H1 (cell line): Measurements from ENCODE around the gene LCP1. TPM values are rescaled to one million over a fixed set of nuclear protein-coding genes. Genes with fewer than 3 reads are reported as not detected.

Experiments used
- CTCF ChIA-PET: fragments of 300-600 bp; sonication (Branson Sonifier 250); formaldehyde crosslinking; loops from one replicate; lab custom pipeline; 2021; ENCODE audit not compliant: partially characterized antibody; lab: Charles Lee
- POLR2A ChIA-PET: fragments of 300-600 bp; sonication (Branson Sonifier 250); formaldehyde crosslinking; loops from one replicate; lab custom pipeline; 2021; ENCODE audit warnings: inconsistent platforms; ENCODE audit not compliant: partially characterized antibody; lab: Charles Lee
- DNase-seq, 2 experiments: peaks; one replicate each; pipeline versions ENCODE4 v3.0.0 to v3.0.0-alpha.2; 2010 to 2022; ENCODE audit warnings: low spot score in 2 of 2, low read depth in 1 of 2, mixed read lengths in 1 of 2
- FAIRE-seq: peaks from 2 replicates; lab custom pipeline; 2011; peaks lifted over from hg19 to GRCh38; lab: Jason Lieb, UNC
- H2AFZ ChIP-seq: 2 replicates; pipeline ENCODE4 v1.8.1; 2012; ENCODE audit warnings: low read length, inconsistent platforms
- H2AK5ac ChIP-seq: 2 replicates; pipeline ENCODE4 v1.6.1; 2013; ENCODE audit warnings: low read depth, low read length
- H2BK120ac ChIP-seq: replicated peaks from 2 replicates; pipeline ENCODE3; 2013; ENCODE audit warnings: low read depth, low read length, inconsistent platforms
- H2BK12ac ChIP-seq: 2 replicates; pipeline ENCODE4 v1.6.1; 2013; ENCODE audit warnings: low read depth, low read length
- H2BK15ac ChIP-seq: 2 replicates; pipeline ENCODE4 v1.6.1; 2013; ENCODE audit warnings: low read length
- H2BK20ac ChIP-seq: 2 replicates; pipeline ENCODE4 v1.6.1; 2013; ENCODE audit warnings: low read length
- H2BK5ac ChIP-seq: 2 replicates; pipeline ENCODE4 v1.6.1; 2013; ENCODE audit warnings: low read depth, low read length
- H3K14ac ChIP-seq: 2 replicates; pipeline ENCODE4 v1.6.1; 2013; ENCODE audit warnings: inconsistent platforms; ENCODE audit not compliant: insufficient read length
- H3K18ac ChIP-seq: 2 replicates; pipeline ENCODE4 v1.6.1; 2013; ENCODE audit warnings: low read length; ENCODE audit errors: extremely low read depth
- H3K23ac ChIP-seq: 2 replicates; pipeline ENCODE4 v1.6.1; 2013; ENCODE audit warnings: inconsistent platforms; ENCODE audit not compliant: insufficient read length
- H3K23me2 ChIP-seq: 2 replicates; pipeline ENCODE4 v1.6.1; 2013; ENCODE audit warnings: low read depth, low read length
- H3K27ac ChIP-seq: 2 replicates; pipeline ENCODE4 v1.6.1; 2011; ENCODE audit warnings: low read depth, low read length, inconsistent platforms
- H3K27me3 ChIP-seq, 4 experiments: replicated peaks in 1 of 4; 1 replicate in 1 of 4; 2 replicates in 3 of 4; pipeline versions ENCODE4 v1.6.1 to v1.8.1; 2011 to 2013; ENCODE audit warnings: low read length in 3 of 4, mild to moderate bottlenecking in 3 of 4, inconsistent platforms in 2 of 4, mixed read lengths in 2 of 4, moderate library complexity in 1 of 4; ENCODE audit not compliant: control insufficient read depth in 3 of 4, insufficient read depth in 3 of 4; ENCODE audit errors: extremely low read depth in 1 of 4
- H3K36me3 ChIP-seq, 4 experiments: 2 replicates each; pipeline versions ENCODE4 v1.6.1 to v1.8.1; 2011 to 2013; ENCODE audit warnings: mild to moderate bottlenecking in 4 of 4, low read length in 3 of 4, moderate library complexity in 2 of 4, control low read depth in 1 of 4, inconsistent platforms in 1 of 4; ENCODE audit not compliant: insufficient read depth in 4 of 4, control insufficient read depth in 2 of 4
- H3K4ac ChIP-seq: replicated peaks from 2 replicates; pipeline ENCODE3; 2013; ENCODE audit warnings: low read length, low read depth, mixed read lengths, inconsistent platforms; ENCODE audit not compliant: insufficient read length
- H3K4me1 ChIP-seq, 4 experiments: replicated peaks in 1 of 4; 1 replicate in 1 of 4; 2 replicates in 3 of 4; pipeline versions ENCODE4 v1.6.1 to v1.8.1; 2011 to 2013; ENCODE audit warnings: low read length in 3 of 4, inconsistent platforms in 2 of 4, mixed read lengths in 1 of 4; ENCODE audit not compliant: insufficient read depth in 4 of 4, control insufficient read depth in 3 of 4
- H3K4me2 ChIP-seq, 2 experiments: 2 replicates each; pipeline versions ENCODE4 v1.6.1 to v1.8.1; 2011 to 2013; ENCODE audit warnings: low read depth in 2 of 2, low read length in 2 of 2, control low read depth in 1 of 2, inconsistent platforms in 1 of 2, mild to moderate bottlenecking in 1 of 2; ENCODE audit not compliant: insufficient read depth in 1 of 2
- H3K4me3 ChIP-seq, 4 experiments: fragments of 200-600, 300-600 bp in 1 of 4; sonication (generic), shearing (Covaris generic), sonication (Bioruptor Twin) in 1 of 4; 2 replicates each; pipeline versions ENCODE4 v1.5.1 to v1.8.1; 2011 to 2016; ENCODE audit warnings: low read length in 4 of 4, low read depth in 3 of 4, control low read depth in 2 of 4, inconsistent platforms in 2 of 4, mild to moderate bottlenecking in 2 of 4, mixed read lengths in 1 of 4, moderate library complexity in 1 of 4; ENCODE audit not compliant: insufficient read depth in 2 of 4; ENCODE audit errors: extremely low read depth in 1 of 4
- H3K56ac ChIP-seq: replicated peaks from 2 replicates; pipeline ENCODE3; 2013; ENCODE audit warnings: low read depth, mild to moderate bottlenecking, mixed read lengths, low read length, inconsistent platforms; ENCODE audit not compliant: insufficient read length
- H3K79me1 ChIP-seq: 2 replicates; pipeline ENCODE4 v1.6.1; 2013; ENCODE audit warnings: low read depth, low read length, control low read depth
- H3K79me2 ChIP-seq, 2 experiments: 2 replicates each; pipeline versions ENCODE4 v1.6.1 to v1.8.1; 2012 to 2013; ENCODE audit warnings: low read length in 2 of 2, mild to moderate bottlenecking in 2 of 2, inconsistent platforms in 1 of 2; ENCODE audit not compliant: insufficient read depth in 2 of 2, control insufficient read depth in 1 of 2
- H3K9ac ChIP-seq, 4 experiments: replicated peaks in 1 of 4; 1 replicate in 1 of 4; 2 replicates in 3 of 4; pipeline versions ENCODE4 v1.6.1 to v1.8.1; 2011 to 2013; ENCODE audit warnings: low read depth in 3 of 4, low read length in 3 of 4, control low read depth in 2 of 4, mild to moderate bottlenecking in 2 of 4, moderate library complexity in 2 of 4, inconsistent platforms in 1 of 4; ENCODE audit errors: extremely low read depth in 1 of 4
- H3K9me3 ChIP-seq, 2 experiments: 2 replicates each; pipeline versions ENCODE4 v1.6.1 to v1.8.1; 2012 to 2013; ENCODE audit warnings: mild to moderate bottlenecking in 2 of 2, moderate library complexity in 2 of 2, control low read depth in 1 of 2, inconsistent platforms in 1 of 2, low read depth in 1 of 2, low read length in 1 of 2, mixed read lengths in 1 of 2; ENCODE audit not compliant: insufficient read depth in 2 of 2
- H4K20me1 ChIP-seq, 2 experiments: replicated peaks in 1 of 2; 2 replicates each; pipeline versions ENCODE3 to v1.8.1; 2011 to 2013; ENCODE audit warnings: inconsistent platforms in 2 of 2, low read length in 2 of 2, mild to moderate bottlenecking in 1 of 2; ENCODE audit not compliant: insufficient read depth in 2 of 2, control insufficient read depth in 1 of 2
- H4K5ac ChIP-seq: 2 replicates; pipeline ENCODE4 v1.6.1; 2013; ENCODE audit warnings: low read length, low read depth, mixed read lengths, inconsistent platforms; ENCODE audit not compliant: insufficient read length
- H4K8ac ChIP-seq: 2 replicates; pipeline ENCODE4 v1.8.0; 2013; ENCODE audit warnings: mild to moderate bottlenecking, moderate library complexity, low read length, inconsistent platforms; ENCODE audit not compliant: insufficient read depth; ENCODE audit errors: extremely low read depth
- H4K91ac ChIP-seq: replicated peaks from 2 replicates; pipeline ENCODE3; 2013; ENCODE audit warnings: low read length, mixed read lengths, inconsistent platforms; ENCODE audit not compliant: insufficient read length
- RNF2 ChIP-seq: fragments of 200-900, 300-1000 bp; sonication (generic); IDR thresholded peaks from 2 replicates; pipeline ENCODE4 v1.7.1; 2016; ENCODE audit warnings: borderline replicate concordance, low read depth, mild to moderate bottlenecking, antibody characterized with exemption, low read length; ENCODE audit not compliant: poor library complexity, severe bottlenecking; ENCODE audit errors: missing control alignments
- WGBS, 2 experiments: shearing (Covaris generic) in 1 of 2; methylation state at CpG; one replicate each; pipeline versions ENCODE4 v1.1.6 to v1.1.7; 2013 to 2015; ENCODE audit warnings: low lambda C conversion rate in 2 of 2, mixed read lengths in 2 of 2, inconsistent platforms in 1 of 2, low coverage in 1 of 2, missing lambda C conversion rate in 1 of 2; ENCODE audit not compliant: insufficient replicate concordance in 2 of 2, insufficient coverage in 1 of 2, insufficient read length in 1 of 2; ENCODE audit errors: extremely low coverage in 1 of 2, missing lambda C conversion rate in 1 of 2; 5-methylcytosine and 5-hydroxymethylcytosine counted together
- polyA plus RNA-seq, 7 experiments: library from polyadenylated mRNA; depleted of rRNA in 3 of 7; stranded (reverse) in 5 of 7; unstranded in 2 of 7; fragments of >200 nt in 5 of 7; fragments of 200-250 nt in 2 of 7; gene quantifications; 1 replicate in 5 of 7; 2 replicates in 1 of 7; 4 replicates in 1 of 7; pipeline versions ENCODE4 v1.2.1 to v1.2.3, GENCODE V29; 2011 to 2013; ENCODE audit warnings: missing spikeins in 2 of 7, mixed read lengths in 2 of 7
- total RNA-seq: library from RNA; stranded (reverse); fragmentation: NEBNext Ultra II Directional; extraction: Animal tissue kit (Norgen Biotek cat#: 25700); gene quantifications from 2 replicates; pipeline ENCODE4 v1.2.1, GENCODE V29; 2021

Gene LCP1
- total and polyA plus RNA-seq, 2 of the 8 experiments (the other 6 are each of a cell fraction or from before 2014, with no cell fraction given): 0.65 to 4.3 TPM

- Histone ChIP-seq H2BK120ac (no peak overlapping the region), H2AFZ (no peak overlapping the region)
These were observed 1.3 kb upstream of the LCP1 start for GRCh38 chr13:46183018-46183946.

More at GRCh38 chr13:46183018-46183946, 1.3 kb upstream of the LCP1 start:
- Histone ChIP-seq H4K8ac (no peak overlapping the region), H2AK5ac (no peak overlapping the region), H3K4ac (no peak overlapping the region), H4K5ac (no peak overlapping the region), H4K20me1 (no peaks in the 10 kb centered on the region), H3K27me3 (no peaks in the 10 kb centered on the region), H3K4me3 (no peak overlapping the region), H3K79me1 (no peaks in the 10 kb centered on the region), H3K36me3 (no peaks in the 10 kb centered on the region), H2BK20ac (no peak overlapping the region), H3K56ac (no peak overlapping the region), H3K79me2 (no peaks in the 10 kb centered on the region), H3K23me2 (no peaks in the 10 kb centered on the region), H3K9me3 (no peaks in the 10 kb centered on the region), H3K18ac (no peak overlapping the region), H3K9ac (no peak overlapping the region), H2BK15ac (no peak overlapping the region), H4K91ac (no peak overlapping the region), H3K4me2 (no peak overlapping the region), H3K23ac (no peak overlapping the region), H3K4me1 (peaks cover 0 to 3% (median 0%) of the 10 kb centered on the region in 4 experiments; a peak in 1 of 7 replicates), H2BK12ac (no peak overlapping the region), H3K27ac (no peak overlapping the region), H3K14ac (no peak overlapping the region), H2BK5ac (no peak overlapping the region)
- ChIA-PET CTCF (interaction anchor here (0.6 to 2.2 kb wide), 12 partner anchors 9 to 94 kb away, joined by 3 to 9 read pairs (median 3); no protein-coding TSS in a partner anchor), POLR2A (no interaction called here)
- no peak for TF ChIP-seq RNF2
- 91% methylated on average over 15 of the region's 15 CpGs; no CpG with 5 or more reads in 1 of the 2 experiments for WGBS, 2 experiments
- no peak for FAIRE-seq
- no peak for DNase-seq
